Middle frontal gyrus (tissue), 1 donor: ENCODE results near the gene FCN1.
"Not testable (repeated sequence)": the region's sequence is repeated elsewhere in the genome, so short reads cannot be mapped to it uniquely, and the experiment has no call there.

Experiments used
- DNase-seq: peaks from one replicate; pipeline ENCODE4 v3.0.0-alpha.2; 2015; ENCODE audit warnings: low spot score; ENCODE audit errors: extremely low spot score

FCN1 gene

GRCh38 chr9:134917431-134918373 is at the start of gene FCN1:
Gene FCN1, minus strand, starts transcription at chr9:134917912. Its CDS starts 41 bp downstream, at chr9:134917871.
- no peak for DNase-seq

DNA sequence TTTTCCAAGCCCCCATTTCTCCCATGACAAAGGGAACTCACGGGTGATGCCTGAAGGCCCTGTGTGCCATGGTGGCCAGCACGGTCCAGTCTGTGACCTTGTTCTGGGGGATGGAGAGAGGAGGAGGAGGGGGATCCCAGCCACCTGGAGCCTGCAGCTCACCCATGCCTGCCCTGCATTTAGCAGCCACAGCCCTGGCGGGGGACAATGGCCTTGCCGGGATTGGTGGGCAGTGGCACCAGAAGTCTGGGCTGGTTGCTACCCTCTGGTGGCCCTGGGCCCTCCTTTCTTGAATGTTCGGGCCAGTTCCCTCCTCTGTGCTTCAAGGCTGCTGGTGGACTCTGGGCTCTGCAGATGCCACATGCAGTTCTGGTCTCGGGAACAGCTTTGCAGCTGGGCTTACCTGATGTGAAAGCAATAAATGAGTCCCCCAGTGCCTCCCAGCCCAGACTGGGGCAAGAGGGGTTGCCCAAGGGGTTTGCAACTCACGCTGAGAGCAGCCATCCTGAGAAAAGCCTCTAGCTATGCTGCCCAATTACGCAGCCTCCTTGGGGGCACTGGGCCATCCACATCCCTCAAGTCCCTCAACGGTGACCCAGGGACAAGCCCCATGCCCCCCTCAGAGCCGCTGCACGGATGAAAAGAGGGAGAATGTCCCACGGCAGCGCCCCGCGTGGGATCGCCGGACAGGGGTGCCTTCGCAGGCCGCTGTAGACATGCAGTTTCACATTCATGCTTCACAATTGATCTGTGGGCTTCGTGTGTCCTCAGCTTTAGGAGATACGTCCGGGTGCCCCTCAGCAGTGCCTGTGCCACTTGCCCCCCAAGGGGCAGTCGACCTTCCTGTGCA is 49.2 kb upstream of the FCN1 start:
- DNase-seq: no peak

DNA sequence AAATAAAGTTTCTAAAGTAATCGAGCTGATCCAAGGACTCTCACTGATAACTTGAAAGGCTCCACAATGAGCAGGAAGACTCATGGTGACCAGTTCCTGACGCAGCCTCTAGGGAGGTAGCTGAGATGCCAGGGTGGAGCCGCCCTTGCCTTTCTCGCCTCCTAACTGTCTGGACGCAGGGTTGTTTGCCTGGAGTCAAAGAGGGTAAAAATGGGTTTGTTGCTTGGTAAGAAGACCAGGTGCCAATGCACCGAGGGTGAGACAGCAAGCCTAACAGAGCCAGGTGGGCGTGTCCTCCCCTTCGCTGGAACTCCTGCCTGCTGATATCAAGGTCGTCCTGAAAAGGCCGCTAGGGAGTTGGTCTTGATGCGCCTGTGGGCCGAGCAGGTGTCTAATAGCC is 48.6 kb upstream of the FCN1 start:
- no peak for DNase-seq

DNA sequence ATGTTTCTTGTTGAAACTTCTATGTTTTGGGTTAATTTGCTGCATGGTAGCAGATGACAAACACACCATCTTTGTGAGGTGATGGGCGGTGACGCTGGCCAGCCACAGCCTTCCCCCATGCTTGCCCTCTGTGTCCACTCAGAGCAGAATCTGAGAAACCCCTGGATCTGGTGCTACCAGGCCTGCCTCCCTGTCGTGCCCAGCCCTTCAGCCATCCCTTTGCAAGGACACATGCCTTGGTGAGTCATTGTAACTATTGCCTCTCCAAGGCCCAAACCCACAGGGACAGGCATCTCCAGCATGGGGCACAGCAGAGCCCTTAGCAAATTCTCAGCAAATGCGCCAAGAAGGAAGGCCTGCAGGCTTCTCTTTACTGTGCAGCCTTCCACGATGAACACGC is 48.1 kb upstream of the FCN1 start:
- DNase-seq: no peak

GRCh38 chr9:134965411-134965810 is 47.7 kb upstream of the FCN1 start:
- DNase-seq: no peak

- DNase-seq: no peak
These were observed 46.8 kb upstream of the FCN1 start for GRCh38 chr9:134964271-134965055.

DNA sequence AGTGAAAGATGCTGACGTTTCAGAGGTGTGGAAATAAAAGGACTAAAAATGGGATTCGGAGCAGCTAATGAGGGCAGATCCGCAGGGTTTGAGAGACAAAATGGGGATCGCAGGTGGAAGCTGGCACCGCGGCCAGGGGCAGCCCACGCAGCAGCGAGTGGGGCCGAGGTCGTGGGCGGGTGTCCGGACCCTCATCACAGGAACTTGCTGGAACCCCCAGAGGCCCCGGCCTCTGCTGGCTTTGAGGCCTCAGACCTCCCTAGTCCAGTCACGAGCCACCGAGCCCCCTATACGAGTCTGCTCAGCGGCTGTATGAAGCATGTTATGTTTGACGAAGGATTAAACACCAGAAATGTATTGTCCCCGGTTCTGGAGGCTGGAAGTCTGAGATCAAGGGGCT is 45.8 kb upstream of the FCN1 start:
- no peak for DNase-seq

DNA sequence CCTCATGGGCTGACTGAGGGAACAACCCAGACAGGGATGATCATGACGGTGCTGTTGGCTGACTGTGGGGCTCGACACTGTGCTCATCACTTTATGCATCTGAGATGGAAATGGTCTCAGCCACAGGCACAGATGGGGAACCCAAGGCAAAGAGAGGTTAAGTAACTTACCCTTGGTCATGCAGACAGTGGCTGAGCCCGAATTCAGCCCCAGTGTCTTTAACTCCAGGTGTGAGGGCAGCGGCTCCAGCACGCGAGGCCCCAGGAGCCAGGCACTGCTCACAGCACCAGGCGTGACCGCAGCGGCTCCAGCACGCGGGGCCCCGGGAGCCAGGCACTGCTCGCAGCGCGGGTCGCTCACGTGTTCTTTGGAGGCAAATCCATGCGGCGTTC is 45.3 kb upstream of the FCN1 start:
- no peak for DNase-seq

- DNase-seq: no peak
These were observed 44.6 kb upstream of the FCN1 start for GRCh38 chr9:134962065-134962972.

GRCh38 chr9:134961331-134962064 is 43.8 kb upstream of the FCN1 start:
- DNase-seq: no peak

- DNase-seq: no peak
These were observed 43.0 kb upstream of the FCN1 start for GRCh38 chr9:134960701-134961181.

- DNase-seq: no peak
These were observed 42.2 kb upstream of the FCN1 start for GRCh38 chr9:134959971-134960310.

DNA sequence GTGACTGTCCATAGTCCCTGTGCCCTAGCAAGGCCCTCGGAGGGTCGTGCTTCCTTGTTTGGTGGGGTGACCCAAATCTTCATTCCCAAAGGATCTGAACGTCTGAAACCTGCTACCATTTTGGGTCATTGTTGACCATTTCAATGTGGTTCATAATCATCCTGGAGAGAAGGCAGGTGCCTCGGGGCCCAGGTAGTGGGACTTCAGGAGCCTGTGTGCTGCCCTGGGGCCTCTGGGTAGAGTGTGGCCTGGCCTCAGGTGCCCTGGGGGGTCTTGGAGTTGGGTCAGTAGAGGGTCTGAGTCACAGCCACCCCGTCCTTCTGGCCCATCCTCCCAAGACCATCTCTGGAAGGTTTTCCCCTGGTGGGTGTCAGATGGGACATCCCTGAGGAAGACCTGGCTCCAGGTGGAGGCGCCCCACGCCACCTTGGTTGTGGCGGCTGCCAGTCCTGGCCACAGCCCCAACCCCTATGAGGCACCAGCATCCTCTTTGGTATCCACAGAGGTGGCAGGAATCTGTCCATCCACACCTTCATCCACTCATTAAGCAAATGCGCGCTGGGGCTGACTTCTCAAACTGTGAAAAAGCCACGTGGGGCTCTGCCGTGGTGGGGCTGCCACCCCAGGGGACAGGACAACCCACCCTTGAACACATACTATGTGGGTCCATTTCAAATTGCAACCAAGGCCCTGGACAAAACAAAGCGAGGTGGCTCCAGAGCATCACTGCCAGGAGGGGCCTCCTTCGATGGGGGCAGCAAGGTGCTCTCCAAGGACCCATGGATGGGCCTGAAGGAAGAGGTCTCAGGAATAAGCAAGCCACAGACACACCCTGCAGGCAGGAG is 41.6 kb upstream of the FCN1 start:
- no peak for DNase-seq

GRCh38 chr9:134957945-134958227 is 40.2 kb upstream of the FCN1 start:
- no peak for DNase-seq

DNA sequence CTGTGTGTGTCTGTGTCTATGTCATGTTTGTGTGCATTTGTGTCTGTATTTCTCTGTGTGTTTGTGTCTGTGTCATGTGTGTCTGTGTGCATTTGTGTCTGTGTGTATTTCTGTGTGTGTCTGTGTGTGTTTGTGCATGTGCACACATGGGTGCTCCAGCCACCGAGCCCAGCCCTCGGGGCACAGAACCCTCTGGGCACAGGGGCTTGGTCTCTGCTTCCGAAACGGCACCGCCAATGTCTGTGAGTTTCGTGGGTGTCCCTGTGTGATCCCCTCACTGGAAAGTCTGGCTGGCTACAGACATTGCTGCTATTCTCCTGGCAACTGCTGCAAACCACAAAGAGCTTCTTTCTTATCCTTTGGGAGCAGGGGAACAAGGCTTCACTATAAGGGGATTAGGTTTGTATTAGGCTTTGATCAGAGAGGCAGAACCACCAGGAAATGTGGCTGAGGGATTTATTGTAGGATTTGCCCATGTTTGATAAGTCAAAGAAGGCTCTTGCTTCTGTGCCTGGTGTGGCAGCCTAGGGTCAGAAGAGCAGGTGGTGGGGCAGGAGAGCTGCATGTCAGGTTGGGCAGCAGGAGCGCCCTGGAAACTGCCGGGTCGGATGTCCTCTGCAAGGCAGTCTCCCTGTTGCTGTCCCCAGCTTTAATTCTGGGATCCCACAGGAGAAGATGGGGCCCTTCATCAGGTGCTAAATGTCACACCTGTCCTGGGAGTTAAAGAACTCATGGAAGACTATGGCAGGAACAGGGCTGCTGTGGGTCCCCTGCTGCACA is 39.6 kb upstream of the FCN1 start:
- no peak for DNase-seq

DNA sequence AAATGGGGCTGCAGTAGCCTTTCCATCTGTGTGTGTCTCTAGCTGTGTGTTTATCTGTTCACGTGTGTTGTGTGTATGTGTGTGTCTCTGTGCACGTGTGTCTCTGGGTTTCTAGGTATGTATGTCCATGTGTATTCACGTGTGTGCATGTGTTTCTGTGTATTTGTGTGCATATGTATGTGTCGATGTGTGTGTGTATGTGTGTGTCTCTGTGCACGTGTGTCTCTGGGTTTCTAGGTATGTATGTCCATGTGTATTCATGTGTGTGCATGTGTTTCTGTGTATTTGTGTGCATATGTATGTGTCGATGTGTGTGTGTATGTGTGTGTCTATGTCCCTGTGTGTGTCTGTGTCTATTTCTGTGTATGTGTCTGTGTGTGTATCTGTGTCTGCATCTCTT is 38.7 kb upstream of the FCN1 start:
- not testable (repeated sequence) for DNase-seq

DNA sequence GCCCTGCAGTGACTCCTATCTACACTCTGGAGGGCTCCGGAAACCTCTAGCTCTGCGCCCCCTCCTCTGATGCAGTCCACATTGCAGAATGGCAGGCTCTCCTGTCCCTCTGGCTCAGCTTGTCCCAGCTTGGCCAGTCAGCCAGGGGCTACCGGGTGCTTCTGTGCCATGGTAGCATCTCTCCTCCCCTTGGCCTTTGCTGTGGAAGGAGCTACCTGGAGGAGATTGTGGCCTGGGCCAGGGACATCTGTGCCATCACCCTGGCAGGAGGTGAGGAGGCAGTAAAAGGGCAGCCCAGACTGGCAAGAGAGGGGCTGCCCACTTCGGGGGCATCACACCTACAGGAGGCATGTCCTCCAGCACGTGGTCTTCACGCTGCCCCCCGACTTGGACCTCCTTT is 38.1 kb upstream of the FCN1 start:
- no peak for DNase-seq

- no peak for DNase-seq
These were observed 37.4 kb upstream of the FCN1 start for GRCh38 chr9:134955156-134955555.
